Right kidney (tissue), 1 donor: ENCODE results near the gene PCYT1A.
"Not testable (repeated sequence)": the region's sequence is repeated elsewhere in the genome, so short reads cannot be mapped to it uniquely, and the experiment has no call there.

Source experiments
- DNase-seq: peaks from one replicate; pipeline ENCODE4 v3.0.0-alpha.2; 2016

The PCYT1A gene

GRCh38 chr3:196193736-196194541 lies 93.6 kb downstream of the PCYT1A start:
- DNase-seq: no peak

DNA sequence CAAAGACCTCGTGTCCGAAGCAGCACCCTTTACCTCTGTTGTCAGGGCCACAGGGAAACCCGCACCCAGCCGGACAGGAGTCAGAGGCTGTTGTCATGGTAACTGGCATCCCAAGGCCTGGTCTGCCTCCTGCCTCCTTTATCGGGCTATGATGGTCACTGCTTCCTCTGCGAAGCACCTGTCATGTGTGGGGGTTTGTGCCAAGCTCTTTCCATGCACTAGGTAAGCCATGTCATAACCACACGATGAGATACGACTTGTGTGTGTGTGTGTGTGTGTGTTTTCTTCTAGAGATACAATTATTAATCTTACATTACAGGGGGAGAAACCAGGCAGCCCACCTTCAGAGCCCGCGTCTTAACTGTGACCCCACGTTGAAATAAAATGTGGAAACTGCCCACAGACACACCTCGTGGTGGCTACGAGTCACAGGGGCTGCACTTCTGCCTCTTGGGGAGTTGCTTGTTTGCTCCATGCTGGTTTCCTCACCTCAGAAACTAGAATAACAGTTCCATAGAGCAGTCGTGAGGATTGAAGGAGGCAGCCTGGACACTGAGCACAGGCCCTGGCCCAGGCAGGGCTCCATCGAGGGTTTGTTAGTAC lies 94.3 kb downstream of the PCYT1A start:
- no peak for DNase-seq

DNA sequence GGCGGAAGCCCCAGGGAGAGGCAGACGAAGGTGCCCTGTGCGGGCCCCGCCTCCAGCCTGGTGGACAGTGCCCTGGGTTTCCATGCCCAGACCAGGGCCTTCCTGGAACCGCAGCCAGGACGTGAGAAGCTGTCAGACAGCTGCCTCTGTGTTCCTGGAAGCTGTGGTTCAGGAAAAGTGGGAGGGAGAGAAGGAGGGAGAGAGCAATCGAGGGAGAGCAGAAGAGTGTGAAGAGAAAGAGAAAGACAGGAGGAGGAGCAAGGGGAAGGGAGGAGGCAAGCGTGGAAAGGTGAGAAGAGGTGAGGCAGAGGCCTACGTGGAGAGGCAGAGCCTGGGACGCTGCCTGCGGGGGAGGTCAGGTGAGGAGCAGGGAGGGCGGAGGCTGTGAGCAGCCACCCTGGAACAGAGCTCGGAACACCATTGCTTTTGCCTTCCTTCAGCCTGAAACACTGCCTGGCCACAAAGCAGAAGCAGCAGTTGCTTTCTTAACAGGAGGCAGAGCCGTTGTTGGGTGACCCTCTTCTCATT lies 94.9 kb downstream of the PCYT1A start:
- DNase-seq: no peak

GRCh38 chr3:196192036-196192523 lies 95.4 kb downstream of the PCYT1A start:
- no peak for DNase-seq

GRCh38 chr3:196189566-196190347 lies 97.8 kb downstream of the PCYT1A start:
- DNase-seq: no peak

GRCh38 chr3:196186651-196187573 lies 100.6 kb downstream of the PCYT1A start:
- peak; percentile 54 for DNase-seq

DNA sequence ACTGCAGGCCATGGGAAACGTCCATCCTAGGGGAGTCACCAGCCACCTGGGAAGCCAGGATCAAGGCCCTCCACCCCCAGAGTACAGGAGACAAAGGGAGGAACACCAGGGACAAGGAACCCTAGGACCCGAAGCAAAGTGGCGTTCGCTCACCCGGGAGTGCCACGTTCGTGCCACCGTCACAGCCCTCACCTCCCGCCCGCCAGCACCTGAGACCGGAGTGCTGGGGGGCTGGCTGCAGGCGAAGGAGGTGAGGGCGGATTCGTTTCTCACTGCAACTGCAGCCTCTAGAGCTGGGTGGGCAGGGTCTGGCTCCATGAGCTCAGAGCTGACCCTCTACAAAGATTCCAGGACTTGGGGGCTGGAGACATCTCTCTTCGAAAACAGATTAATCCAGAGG lies 102.6 kb downstream of the PCYT1A start:
- no peak for DNase-seq

GRCh38 chr3:196184169-196184432 lies 103.4 kb downstream of the PCYT1A start:
- not testable (repeated sequence) for DNase-seq

DNA sequence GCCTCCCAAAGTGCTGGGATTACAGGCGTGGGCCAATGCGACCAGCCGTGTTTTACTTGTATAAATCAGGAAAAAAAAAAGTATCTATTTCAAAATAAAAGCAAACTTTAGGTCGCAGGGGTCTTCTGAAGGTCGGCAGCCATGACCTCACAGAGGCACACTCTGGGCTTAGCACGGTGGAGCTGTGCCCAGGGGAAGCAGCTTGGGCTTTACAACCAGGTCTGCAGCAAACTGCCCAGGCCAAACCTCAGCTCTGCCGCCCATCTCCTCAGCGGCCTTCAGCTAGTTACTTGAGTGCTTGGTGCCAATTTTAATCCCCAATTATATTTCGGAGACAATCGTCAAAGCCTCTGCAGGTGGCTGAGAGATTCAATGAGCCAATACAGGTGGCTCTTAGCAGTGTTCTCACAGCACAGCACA lies 106.4 kb downstream of the PCYT1A start:
- DNase-seq: no peak

GRCh38 chr3:196180346-196180745 lies 107.2 kb downstream of the PCYT1A start:
- no peak for DNase-seq
